Tibial nerve (tissue), 3 donors: ENCODE results near the gene LEPROT.

Experiments
- CTCF ChIP-seq, 5 experiments: fragments of 200-600 bp in 3 of 5; fragments of 450-650 bp in 2 of 5; sonication (generic) in 3 of 5; IDR thresholded peaks; one replicate each; pipeline ENCODE4 v1.5.1; 2016 to 2019; ENCODE audit warnings: antibody characterized with exemption in 5 of 5, mild to moderate bottlenecking in 3 of 5, moderate library complexity in 2 of 5
- POLR2A ChIP-seq, 2 donors: fragments of 450-650 bp; IDR thresholded peaks; one replicate each; pipeline ENCODE4 v1.6.1; 2017; ENCODE audit warnings: antibody characterized with exemption in 2 of 2, mild to moderate bottlenecking in 2 of 2, moderate library complexity in 2 of 2

GRCh38 chr1:65435987-65436386, 15.5 kb downstream of the LEPROT start:
- no peak for TF ChIP-seq CTCF (IDR thresholded peaks at IDR 0.05)
- no peak for TF ChIP-seq POLR2A (IDR thresholded peaks at IDR 0.05)
